Lower lobe of right lung (tissue), 2 donors: Measurements from ENCODE around the gene SLC38A10. TPM values are rescaled to one million over a fixed set of nuclear protein-coding genes. Genes with fewer than 3 reads are reported as not detected.

Source experiments
- ATAC-seq, 2 donors: fragments of 200-7000 bp; cut with Tn5 transposase; one replicate each; pipeline ENCODE4 v1.9.1; 2020 to 2022; ENCODE audit warnings: mild to moderate bottlenecking in 2 of 2, moderate library complexity in 2 of 2
- DNase-seq: peaks from one replicate; pipeline ENCODE4 v3.0.0-alpha.2; 2020
- H3K27ac ChIP-seq: fragments of 200-600 bp; one replicate; pipeline ENCODE4 v1.8.0; 2022
- H3K27me3 ChIP-seq: fragments of 200-600 bp; one replicate; pipeline ENCODE4 v1.8.0; 2022; ENCODE audit warnings: low read depth
- H3K36me3 ChIP-seq: fragments of 200-600 bp; one replicate; pipeline ENCODE4 v1.8.0; 2022; ENCODE audit warnings: mild to moderate bottlenecking
- H3K4me1 ChIP-seq: fragments of 200-600 bp; one replicate; pipeline ENCODE4 v1.8.0; 2022
- H3K4me3 ChIP-seq: fragments of 200-600 bp; one replicate; pipeline ENCODE4 v1.8.0; 2022; ENCODE audit warnings: mild to moderate bottlenecking
- H3K9me3 ChIP-seq: fragments of 200-600 bp; one replicate; pipeline ENCODE4 v1.8.0; 2022
- intact Hi-C: fragments of 100-400 bp; cut with DNase I; formaldehyde crosslinking; loops from one replicate; pipeline ENCODE4 v1.11.0; 2022
- total RNA-seq: library from RNA; stranded (reverse); fragmentation: NEBNext Ultra II Directional; extraction: Animal tissue kit (Norgen Biotek cat#: 25700); gene quantifications from one replicate; pipeline ENCODE4 v1.2.1, GENCODE V29; 2021
- TF ChIP-seq, protein P1 (sequence below): fragments of 200-600 bp; IDR thresholded peaks from one replicate; pipeline ENCODE4 v1.8.0; 2022; ENCODE audit warnings: antibody characterized with exemption, mild to moderate bottlenecking
- donor health status: DM: no; HTN: yes; CAD: no; lungs with severe emphysema.

The SLC38A10 gene
- total RNA-seq, 1 donor from 2014 or later, result 98.1 TPM

DNA sequence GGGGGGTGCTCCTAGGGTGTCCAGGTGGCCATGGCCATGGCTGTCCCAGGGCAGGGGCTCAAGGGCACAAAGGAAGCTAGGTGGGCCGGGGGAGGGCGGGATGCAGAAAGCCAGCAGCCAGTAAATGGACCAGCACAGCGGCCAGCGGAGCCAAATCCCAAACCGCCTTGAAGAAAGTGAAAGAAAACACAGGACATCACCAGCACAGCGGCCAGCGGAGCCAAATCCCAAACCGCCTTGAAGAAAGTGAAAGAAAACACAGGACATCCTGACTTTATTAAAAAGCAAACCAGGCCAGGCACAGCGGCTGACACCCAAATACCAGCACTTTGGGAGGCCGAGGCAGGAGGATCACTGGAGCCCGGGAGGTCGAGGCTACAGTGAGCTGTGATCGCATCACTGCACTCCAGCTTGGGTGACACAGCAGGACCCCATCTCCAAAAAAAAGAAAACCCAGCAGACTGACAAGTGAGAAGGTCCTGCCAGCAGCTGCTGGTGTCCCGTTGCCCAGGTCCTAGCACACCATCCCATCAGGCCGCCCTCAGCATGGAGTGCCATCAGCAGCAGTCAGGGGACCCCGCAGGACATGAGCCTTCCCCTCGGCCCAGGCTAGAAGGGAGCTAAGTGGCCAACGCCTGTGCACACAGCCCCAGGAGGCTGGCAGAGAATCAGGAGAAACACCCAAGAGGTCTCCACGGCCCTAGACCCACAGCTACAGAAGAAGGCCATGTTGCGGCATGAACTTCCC lies 17.0 kb downstream of the SLC38A10 start:
- peaks cover 27% of the 10 kb centered on the region for H3K4me1 ChIP-seq
- TF ChIP-seq, protein P1, sequence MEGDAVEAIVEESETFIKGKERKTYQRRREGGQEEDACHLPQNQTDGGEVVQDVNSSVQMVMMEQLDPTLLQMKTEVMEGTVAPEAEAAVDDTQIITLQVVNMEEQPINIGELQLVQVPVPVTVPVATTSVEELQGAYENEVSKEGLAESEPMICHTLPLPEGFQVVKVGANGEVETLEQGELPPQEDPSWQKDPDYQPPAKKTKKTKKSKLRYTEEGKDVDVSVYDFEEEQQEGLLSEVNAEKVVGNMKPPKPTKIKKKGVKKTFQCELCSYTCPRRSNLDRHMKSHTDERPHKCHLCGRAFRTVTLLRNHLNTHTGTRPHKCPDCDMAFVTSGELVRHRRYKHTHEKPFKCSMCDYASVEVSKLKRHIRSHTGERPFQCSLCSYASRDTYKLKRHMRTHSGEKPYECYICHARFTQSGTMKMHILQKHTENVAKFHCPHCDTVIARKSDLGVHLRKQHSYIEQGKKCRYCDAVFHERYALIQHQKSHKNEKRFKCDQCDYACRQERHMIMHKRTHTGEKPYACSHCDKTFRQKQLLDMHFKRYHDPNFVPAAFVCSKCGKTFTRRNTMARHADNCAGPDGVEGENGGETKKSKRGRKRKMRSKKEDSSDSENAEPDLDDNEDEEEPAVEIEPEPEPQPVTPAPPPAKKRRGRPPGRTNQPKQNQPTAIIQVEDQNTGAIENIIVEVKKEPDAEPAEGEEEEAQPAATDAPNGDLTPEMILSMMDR, result no peak

DNA sequence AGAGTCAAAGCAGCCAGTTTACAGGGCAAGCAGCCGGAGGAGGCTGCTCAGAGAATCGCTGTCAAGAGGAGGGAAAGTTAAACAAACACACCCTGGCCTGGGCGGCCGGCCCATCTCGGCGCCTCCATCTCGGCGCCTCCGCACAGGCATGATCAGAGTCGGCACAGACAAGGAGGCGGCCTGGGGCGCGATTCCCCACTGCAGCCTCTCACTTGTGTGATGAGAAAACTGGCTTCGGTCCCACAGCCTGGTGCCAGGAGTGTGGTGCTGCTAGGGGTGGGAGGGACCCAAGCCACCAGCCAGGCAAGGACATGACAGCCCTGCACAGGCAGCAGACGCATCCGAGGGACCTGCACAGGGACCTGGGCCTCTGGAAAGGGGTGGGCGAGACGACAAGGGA lies 17.7 kb downstream of the SLC38A10 start:
- H3K4me3 ChIP-seq, result peak overlapping the region; percentile 41
- intact Hi-C loops, result no loop called here

More for the DNA sequence above, 17.0 kb downstream of the SLC38A10 start:
- ATAC-seq (peak in 1 of 2 donors; percentile 53), DNase-seq (no peak)
- intact Hi-C loops, result no loop called here
- H3K27ac ChIP-seq, result peak overlapping the region; percentile 66
- H3K4me3 ChIP-seq, result peak overlapping the region; percentile 41
- peaks cover 87% of the 10 kb centered on the region for H3K36me3 ChIP-seq
- no peaks in the 10 kb centered on the region for H3K9me3 ChIP-seq
- H3K27me3 ChIP-seq, result no peaks in the 10 kb centered on the region

DNA sequence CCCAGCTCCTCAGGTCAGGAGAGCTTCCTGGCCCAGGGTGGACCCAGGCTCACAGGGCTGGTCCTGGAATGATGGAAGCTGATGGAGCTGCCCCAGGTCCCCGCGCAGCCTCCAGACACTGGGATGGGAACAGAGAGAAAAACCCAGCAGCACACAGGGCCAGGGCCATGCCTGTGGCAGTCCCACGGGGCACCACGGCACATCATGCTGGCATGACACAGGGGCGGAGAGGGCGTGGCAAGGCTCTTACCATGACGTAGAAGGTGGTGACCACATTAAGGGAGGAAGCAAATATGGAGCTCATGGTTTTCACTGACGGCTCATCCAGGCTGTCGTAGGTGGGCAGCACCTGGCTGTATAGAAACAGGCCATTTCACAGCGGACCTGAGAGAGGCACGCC lies 18.3 kb downstream of the SLC38A10 start:
- peaks cover 27% of the 10 kb centered on the region for H3K4me1 ChIP-seq
- H3K27ac ChIP-seq, result peak overlapping the region; percentile 66
- ATAC-seq (peak; percentile 4 to 6), DNase-seq (no peak)
- H3K9me3 ChIP-seq, result no peaks in the 10 kb centered on the region
- peaks cover 87% of the 10 kb centered on the region for H3K36me3 ChIP-seq
- TF ChIP-seq, protein P1, result no peak
- intact Hi-C loops, result no loop called here
- H3K27me3 ChIP-seq, result no peaks in the 10 kb centered on the region
- H3K4me3 ChIP-seq, result peak overlapping the region; percentile 41

More for the DNA sequence above, 17.7 kb downstream of the SLC38A10 start:
- H3K9me3 ChIP-seq, result no peaks in the 10 kb centered on the region
- H3K4me1 ChIP-seq, result peaks cover 27% of the 10 kb centered on the region
- H3K27me3 ChIP-seq, result no peaks in the 10 kb centered on the region
- TF ChIP-seq, protein P1, result no peak
- peak overlapping the region; percentile 66 for H3K27ac ChIP-seq
- peak; percentile 74 for DNase-seq
- H3K36me3 ChIP-seq, result peaks cover 87% of the 10 kb centered on the region
- peak; percentile 77 to 84 for ATAC-seq

DNA sequence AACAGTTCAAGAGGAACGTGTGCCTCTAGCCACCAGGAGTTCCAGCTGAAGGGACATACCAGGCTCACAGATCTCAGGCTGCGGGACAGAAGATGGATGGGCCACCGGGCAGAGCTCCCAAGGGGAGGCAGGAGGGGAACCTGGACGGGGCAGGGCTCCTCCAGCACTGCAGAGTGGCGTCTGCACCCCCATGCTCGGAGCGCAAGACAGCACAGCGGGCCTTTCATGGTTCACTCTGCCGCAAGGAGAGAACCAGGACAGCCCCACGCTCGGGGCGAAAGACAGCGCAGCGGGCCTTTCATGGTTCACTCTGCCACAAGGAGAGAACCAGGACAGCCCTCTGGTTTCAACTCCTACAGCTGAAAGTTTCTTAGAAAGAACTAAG lies 20.6 kb downstream of the SLC38A10 start:
- no peak overlapping the region for H3K4me3 ChIP-seq
- no peak overlapping the region for H3K27ac ChIP-seq
- H3K27me3 ChIP-seq, result no peaks in the 10 kb centered on the region
- no peaks in the 10 kb centered on the region for H3K9me3 ChIP-seq
- peaks cover 83% of the 10 kb centered on the region for H3K36me3 ChIP-seq
- DNase-seq, result no peak
- TF ChIP-seq, protein P1, result no peak
- intact Hi-C loops, result no loop called here
- no peak for ATAC-seq
- H3K4me1 ChIP-seq, result peaks cover 27% of the 10 kb centered on the region

DNA sequence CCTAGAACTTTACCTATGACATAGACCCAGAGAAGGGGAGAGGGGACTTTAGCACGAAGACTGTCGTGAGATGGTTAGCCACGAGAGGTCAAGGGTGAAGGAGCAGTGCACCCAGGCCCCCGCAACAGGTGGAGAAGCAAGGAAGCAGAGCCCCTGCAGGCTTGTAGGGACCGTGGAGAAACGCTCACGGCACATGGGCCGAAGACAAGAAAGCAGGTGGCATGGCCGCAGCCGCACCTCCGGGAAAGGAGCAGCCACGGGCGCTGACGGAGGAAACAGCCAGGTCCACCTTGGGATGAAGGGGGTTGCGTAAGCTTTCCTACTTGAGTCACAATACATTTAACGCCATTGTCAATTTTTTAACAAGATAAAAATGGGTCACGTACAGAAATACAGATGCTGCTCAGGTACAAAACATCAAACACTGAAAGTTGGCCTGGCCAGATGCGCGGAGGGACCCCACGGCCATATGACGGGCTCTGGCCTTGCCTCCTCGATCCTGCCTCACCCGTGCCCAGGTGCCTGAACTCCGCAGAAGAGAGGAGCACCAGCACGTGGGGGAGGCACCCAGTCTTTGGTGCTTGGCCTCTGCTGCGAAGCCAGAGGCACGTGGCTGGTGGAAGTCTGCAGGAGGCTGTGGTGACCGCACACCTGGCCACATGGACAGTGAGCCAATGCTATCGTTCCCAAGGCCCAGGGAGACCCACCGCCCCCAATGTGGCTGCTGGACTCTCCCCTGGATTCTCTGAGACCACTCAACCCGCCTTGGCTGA lies 21.2 kb downstream of the SLC38A10 start:
- Histone ChIP-seq H3K4me3 (no peak overlapping the region), H3K4me1 (peaks cover 26% of the 10 kb centered on the region), H3K27ac (no peak overlapping the region), H3K9me3 (no peaks in the 10 kb centered on the region), H3K27me3 (no peaks in the 10 kb centered on the region), H3K36me3 (peaks cover 83% of the 10 kb centered on the region)
- TF ChIP-seq, protein P1, result no peak
- DNase-seq (no peak), ATAC-seq (no peak)
- intact Hi-C loops, result no loop called here
